HL-60 (cell line): ENCODE measurements around the gene POMC.
"Not testable (repeated sequence)": the region's sequence is repeated elsewhere in the genome, so short reads cannot be mapped to it uniquely, and the experiment has no call there.

Experiments
- POLR2AphosphoS5 ChIP-seq: IDR thresholded peaks from 2 replicates; pipeline ENCODE4 v1.6.1; 2012; ENCODE audit warnings: low read depth
- TF ChIP-seq, protein P1 (sequence below): IDR thresholded peaks from one replicate; pipeline ENCODE4 v1.5.1; 2011; ENCODE audit warnings: low read length, control low read depth, inconsistent platforms; ENCODE audit not compliant: insufficient read depth
- TF ChIP-seq, protein P2 (sequence below): IDR thresholded peaks from 2 replicates; pipeline ENCODE4 v1.6.1; 2012; ENCODE audit warnings: low read depth; ENCODE audit not compliant: insufficient replicate concordance

DNA sequence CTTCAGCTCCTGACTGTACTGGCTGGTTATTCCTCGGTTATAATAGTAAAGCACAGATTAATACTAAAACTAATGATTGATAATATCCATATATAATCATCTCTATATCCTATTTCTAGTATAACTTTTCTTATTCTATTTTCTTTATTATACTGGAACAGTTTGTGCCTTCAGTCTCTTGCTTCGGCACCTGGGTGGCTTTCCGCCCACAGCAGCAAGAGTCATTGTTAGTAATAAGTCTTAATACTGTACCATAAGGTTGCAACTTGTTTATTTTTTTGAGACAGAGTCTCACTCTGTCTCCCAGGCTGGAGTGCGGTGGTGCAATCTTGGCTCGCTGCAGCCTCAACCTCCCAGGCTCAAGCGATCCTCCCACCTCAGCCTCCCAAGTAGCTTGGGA is 42.5 kb upstream of the POMC start:
- TF ChIP-seq, protein P1, sequence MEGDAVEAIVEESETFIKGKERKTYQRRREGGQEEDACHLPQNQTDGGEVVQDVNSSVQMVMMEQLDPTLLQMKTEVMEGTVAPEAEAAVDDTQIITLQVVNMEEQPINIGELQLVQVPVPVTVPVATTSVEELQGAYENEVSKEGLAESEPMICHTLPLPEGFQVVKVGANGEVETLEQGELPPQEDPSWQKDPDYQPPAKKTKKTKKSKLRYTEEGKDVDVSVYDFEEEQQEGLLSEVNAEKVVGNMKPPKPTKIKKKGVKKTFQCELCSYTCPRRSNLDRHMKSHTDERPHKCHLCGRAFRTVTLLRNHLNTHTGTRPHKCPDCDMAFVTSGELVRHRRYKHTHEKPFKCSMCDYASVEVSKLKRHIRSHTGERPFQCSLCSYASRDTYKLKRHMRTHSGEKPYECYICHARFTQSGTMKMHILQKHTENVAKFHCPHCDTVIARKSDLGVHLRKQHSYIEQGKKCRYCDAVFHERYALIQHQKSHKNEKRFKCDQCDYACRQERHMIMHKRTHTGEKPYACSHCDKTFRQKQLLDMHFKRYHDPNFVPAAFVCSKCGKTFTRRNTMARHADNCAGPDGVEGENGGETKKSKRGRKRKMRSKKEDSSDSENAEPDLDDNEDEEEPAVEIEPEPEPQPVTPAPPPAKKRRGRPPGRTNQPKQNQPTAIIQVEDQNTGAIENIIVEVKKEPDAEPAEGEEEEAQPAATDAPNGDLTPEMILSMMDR, result not testable (repeated sequence)
- not testable (repeated sequence) for TF ChIP-seq POLR2AphosphoS5
- TF ChIP-seq, protein P2, sequence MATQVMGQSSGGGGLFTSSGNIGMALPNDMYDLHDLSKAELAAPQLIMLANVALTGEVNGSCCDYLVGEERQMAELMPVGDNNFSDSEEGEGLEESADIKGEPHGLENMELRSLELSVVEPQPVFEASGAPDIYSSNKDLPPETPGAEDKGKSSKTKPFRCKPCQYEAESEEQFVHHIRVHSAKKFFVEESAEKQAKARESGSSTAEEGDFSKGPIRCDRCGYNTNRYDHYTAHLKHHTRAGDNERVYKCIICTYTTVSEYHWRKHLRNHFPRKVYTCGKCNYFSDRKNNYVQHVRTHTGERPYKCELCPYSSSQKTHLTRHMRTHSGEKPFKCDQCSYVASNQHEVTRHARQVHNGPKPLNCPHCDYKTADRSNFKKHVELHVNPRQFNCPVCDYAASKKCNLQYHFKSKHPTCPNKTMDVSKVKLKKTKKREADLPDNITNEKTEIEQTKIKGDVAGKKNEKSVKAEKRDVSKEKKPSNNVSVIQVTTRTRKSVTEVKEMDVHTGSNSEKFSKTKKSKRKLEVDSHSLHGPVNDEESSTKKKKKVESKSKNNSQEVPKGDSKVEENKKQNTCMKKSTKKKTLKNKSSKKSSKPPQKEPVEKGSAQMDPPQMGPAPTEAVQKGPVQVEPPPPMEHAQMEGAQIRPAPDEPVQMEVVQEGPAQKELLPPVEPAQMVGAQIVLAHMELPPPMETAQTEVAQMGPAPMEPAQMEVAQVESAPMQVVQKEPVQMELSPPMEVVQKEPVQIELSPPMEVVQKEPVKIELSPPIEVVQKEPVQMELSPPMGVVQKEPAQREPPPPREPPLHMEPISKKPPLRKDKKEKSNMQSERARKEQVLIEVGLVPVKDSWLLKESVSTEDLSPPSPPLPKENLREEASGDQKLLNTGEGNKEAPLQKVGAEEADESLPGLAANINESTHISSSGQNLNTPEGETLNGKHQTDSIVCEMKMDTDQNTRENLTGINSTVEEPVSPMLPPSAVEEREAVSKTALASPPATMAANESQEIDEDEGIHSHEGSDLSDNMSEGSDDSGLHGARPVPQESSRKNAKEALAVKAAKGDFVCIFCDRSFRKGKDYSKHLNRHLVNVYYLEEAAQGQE, result not testable (repeated sequence)
